ENCODE results near the gene RPS8. TPM values are rescaled to one million over a fixed set of nuclear protein-coding genes. Genes with fewer than 3 reads are reported as not detected.

RPS8 gene
- total RNA-seq, result 2,641 and 2,737 TPM in 2 replicates

GRCh38 chr1:44775078-44775929 lies at the start of gene RPS8:
TSS of gene RPS8 (plus strand) at chr1:44775540. CDS start at chr1:44775597, 57 bp downstream.

GRCh38 chr1:44730741-44731512 lies 44.4 kb upstream of the RPS8 start, which contains the start of gene RNU5D-1:
TSS of gene RNU5D-1 (minus strand) at chr1:44731170.

GRCh38 chr1:44739307-44740178 lies 35.8 kb upstream of the RPS8 start, which contains the start of gene KIF2C:
TSS of gene KIF2C (plus strand) at chr1:44739837. CDS start at chr1:44739933, 96 bp downstream.

DNA sequence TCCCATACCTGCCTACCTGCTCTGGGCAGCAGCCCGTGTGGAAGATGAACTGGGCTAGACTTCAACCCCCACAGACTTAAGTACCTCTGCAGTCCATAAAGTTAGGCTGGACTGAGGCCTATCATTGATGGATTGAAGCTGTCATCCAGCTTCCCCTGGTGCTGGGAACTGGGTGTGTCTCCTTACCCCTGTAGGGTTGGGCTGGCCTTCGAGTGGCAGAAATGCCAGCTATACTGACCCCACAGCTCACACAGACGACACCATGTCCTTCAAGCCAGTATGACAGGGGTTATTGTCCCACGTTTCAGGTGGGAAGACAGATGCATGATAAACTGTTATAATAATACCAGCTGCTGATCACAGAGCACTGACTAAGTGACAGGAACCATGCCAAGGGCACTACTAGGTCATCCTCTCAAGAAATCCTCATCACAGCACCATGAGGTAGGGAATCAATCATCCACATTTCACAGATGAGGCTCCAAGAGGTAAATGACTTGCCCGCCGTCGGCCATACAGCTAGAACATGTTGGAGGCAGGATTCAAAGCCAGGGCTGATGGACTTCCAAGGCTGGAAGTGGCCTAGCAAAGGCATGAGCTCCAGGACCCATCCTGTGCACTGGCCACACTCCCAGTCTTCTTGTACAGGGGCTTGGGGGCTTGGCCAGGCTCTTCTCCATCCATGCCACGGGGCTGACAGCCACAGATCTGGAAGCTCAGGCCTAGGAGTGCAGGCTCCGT lies 12.9 kb downstream of the RPS8 start, which contains the start of gene BEST4:
BEST4 (minus strand) TSS at position 51 of the 741 bp plus-strand sequence. CDS start 465 bp downstream, outside the sequence.

GRCh38 chr1:44799770-44800584 lies 24.6 kb downstream of the RPS8 start, which contains the start of gene PLK3:
TSS of gene PLK3 (plus strand) at chr1:44800377. CDS start at chr1:44800464, 87 bp downstream.

GRCh38 chr1:44806704-44807363 lies 31.5 kb downstream of the RPS8 start, which contains the start of gene DYNLT4:
TSS of gene DYNLT4 (minus strand) at chr1:44807351. CDS start at chr1:44806668, 683 bp downstream.

GRCh38 chr1:44808063-44808937 lies 33.0 kb downstream of the RPS8 start, which contains the start of gene BTBD19:
TSS of gene BTBD19 (plus strand) at chr1:44808523. CDS start at chr1:44808821, 298 bp downstream.

Other genes starting within 250 kb of the RPS8 start
- gene TMEM53, start 101.1 kb upstream of the RPS8 start, total RNA-seq, result 6.1 and 7.1 TPM in 2 replicates
- gene ARMH1, start 100.8 kb upstream of the RPS8 start, total RNA-seq, result not detected in 2 replicates
- gene RNU5D-1, start 44.4 kb upstream of the RPS8 start, total RNA-seq, result not detected in 2 replicates
- 33.5 and 38.5 TPM in 2 replicates for gene KIF2C, start 35.7 kb upstream of the RPS8 start, total RNA-seq
- gene BEST4, start 12.6 kb downstream of the RPS8 start, total RNA-seq, result 0.05 and 0.07 TPM in 2 replicates
- 35.7 and 40.8 TPM in 2 replicates for gene PLK3, start 24.8 kb downstream of the RPS8 start, total RNA-seq
- gene DYNLT4, start 31.8 kb downstream of the RPS8 start, total RNA-seq, result not detected in 2 replicates
- 0.84 and 1.2 TPM in 2 replicates for gene BTBD19, start 33.0 kb downstream of the RPS8 start, total RNA-seq
- not detected in 2 replicates for gene PTCH2, start 67.7 kb downstream of the RPS8 start, total RNA-seq
- 29.9 and 38.3 TPM in 2 replicates for gene EIF2B3, start 211.1 kb downstream of the RPS8 start, total RNA-seq
- gene HECTD3, start 235.8 kb downstream of the RPS8 start, total RNA-seq, result 22.2 and 22.4 TPM in 2 replicates
- gene UROD, start 236.7 kb downstream of the RPS8 start, total RNA-seq, result 85.9 and 92.1 TPM in 2 replicates

All from airway epithelial cell (primary cell).